ENCODE results near the gene PLXNB2.

The PLXNB2 gene

GRCh38 chr22:50296658-50297490, 10.6 kb downstream of the PLXNB2 start:
- no peak for DNase-seq

GRCh38 chr22:50294319-50294656, 13.2 kb downstream of the PLXNB2 start:
- DNase-seq, result no peak

GRCh38 chr22:50293441-50294318, 13.8 kb downstream of the PLXNB2 start:
- peak; percentile 88 for DNase-seq

GRCh38 chr22:50292643-50293440, 14.6 kb downstream of the PLXNB2 start:
- no peak for DNase-seq

- DNase-seq, result no peak
These were observed 17.4 kb downstream of the PLXNB2 start for GRCh38 chr22:50289942-50290630.

GRCh38 chr22:50289151-50289941, 18.1 kb downstream of the PLXNB2 start:
- no peak for DNase-seq

- DNase-seq, result no peak
These were observed 19.7 kb downstream of the PLXNB2 start for GRCh38 chr22:50287731-50288130.

- DNase-seq, result no peak
These were observed 20.6 kb downstream of the PLXNB2 start for GRCh38 chr22:50286701-50287318.

- no peak for DNase-seq
These were observed 21.2 kb downstream of the PLXNB2 start for GRCh38 chr22:50286275-50286674.

- DNase-seq, result no peak
These were observed 21.7 kb downstream of the PLXNB2 start for GRCh38 chr22:50285568-50286229.

- no peak for DNase-seq
These were observed 23.0 kb downstream of the PLXNB2 start for GRCh38 chr22:50284479-50284878.

GRCh38 chr22:50283821-50284220, 23.6 kb downstream of the PLXNB2 start:
- no peak for DNase-seq

GRCh38 chr22:50282361-50283155, 24.9 kb downstream of the PLXNB2 start:
- DNase-seq, result peak; percentile 82

- no peak for DNase-seq
These were observed 25.5 kb downstream of the PLXNB2 start for GRCh38 chr22:50281957-50282356.

- DNase-seq, result no peak
These were observed 26.1 kb downstream of the PLXNB2 start for GRCh38 chr22:50281384-50281760.

- no peak for DNase-seq
These were observed 26.6 kb downstream of the PLXNB2 start for GRCh38 chr22:50280708-50281383.

GRCh38 chr22:50280022-50280707, 27.3 kb downstream of the PLXNB2 start:
- DNase-seq, result no peak

- no peak for DNase-seq
These were observed 28.4 kb downstream of the PLXNB2 start for GRCh38 chr22:50278956-50279619.
